HG02970 (cell line): Measurements from ENCODE around the gene NR1D1.
"Not testable (repeated sequence)": the region's sequence is repeated elsewhere in the genome, so short reads cannot be mapped to it uniquely, and the experiment has no call there.

ENCODE experiments used
- ATAC-seq: cut with Tn5 transposase; IDR thresholded peaks from one replicate; pipeline ENCODE4 v1.9.1; 2021; ENCODE audit warnings: mild to moderate bottlenecking, moderate library complexity, moderate number of reproducible peaks; ENCODE audit not compliant: unreplicated experiment, low FRiP score

NR1D1 gene

GRCh38 chr17:40100419-40100668 lies at the start of gene NR1D1:
Gene NR1D1, minus strand, starts transcription at chr17:40100589. Its CDS starts 495 bp downstream, at chr17:40100094.
- no peak for ATAC-seq

- ATAC-seq = no peak
Measured at GRCh38 chr17:40148527-40148926, 48.1 kb upstream of the NR1D1 start.

DNA sequence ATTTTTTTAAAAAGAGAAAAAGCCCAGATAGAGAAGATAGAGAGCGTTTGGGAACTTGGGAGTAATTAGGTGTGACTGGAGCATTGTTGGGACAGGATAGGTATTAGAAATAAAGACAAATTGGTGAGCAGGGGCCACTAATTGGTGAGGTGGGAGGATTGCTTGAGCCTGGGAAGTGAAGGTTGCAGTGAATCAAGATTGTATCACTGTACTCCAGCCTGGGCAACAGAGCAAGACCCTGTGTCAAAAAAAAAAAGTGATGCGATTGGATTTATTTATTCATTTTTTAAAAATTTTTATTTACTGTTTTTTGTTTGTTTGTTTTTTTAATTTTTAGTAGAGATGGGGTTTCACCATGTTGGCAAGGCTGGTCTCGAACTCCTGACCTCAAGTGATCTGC lies 45.1 kb upstream of the NR1D1 start:
- ATAC-seq = no peak

- ATAC-seq = not testable (repeated sequence)
Measured at GRCh38 chr17:40143166-40143565, 42.8 kb upstream of the NR1D1 start.

DNA sequence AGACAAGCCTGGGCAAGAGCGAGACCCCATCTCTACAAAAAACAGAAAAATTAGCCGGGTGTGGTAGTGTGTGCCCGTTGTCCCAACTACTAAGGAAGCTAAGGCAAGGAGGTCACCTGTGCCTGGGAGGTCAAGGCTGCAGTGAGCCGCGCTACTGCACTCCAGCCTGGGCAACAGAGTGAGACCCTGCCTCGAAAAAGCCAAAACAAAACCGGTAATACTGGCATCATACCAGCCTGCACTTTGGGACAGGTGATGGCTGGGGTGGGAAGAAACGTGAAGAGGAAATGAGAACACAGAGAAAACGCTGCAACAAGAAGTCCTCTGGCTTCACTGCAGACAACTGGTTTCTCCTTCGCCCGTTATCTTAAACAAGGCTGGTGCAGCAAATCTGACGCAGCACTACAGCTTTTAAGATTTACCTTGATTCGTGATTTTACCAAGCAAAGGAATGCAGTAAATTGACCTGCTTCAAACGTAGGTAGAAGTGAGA lies 39.2 kb upstream of the NR1D1 start:
- ATAC-seq = peak; percentile 5

DNA sequence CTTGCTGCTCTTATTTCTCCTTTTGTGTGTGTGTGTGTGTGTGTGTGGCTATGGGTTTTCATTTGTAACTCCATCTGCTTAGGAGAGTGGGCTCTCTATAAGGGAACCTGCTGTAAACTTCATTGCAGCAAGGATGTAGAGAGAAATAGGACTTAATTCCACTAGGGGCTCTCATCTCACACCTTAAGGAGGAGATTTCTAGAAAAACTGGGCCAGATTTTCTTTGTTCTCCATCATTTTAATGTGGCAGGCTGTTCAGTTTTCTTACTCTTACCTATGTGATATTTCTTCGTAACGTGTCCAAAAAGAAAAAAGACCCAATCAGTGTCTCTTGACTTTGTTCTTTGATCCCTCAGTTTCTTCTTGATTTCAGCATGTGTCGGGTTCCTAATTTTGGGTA lies 35.4 kb upstream of the NR1D1 start:
- no peak for ATAC-seq

- no peak for ATAC-seq
Measured at GRCh38 chr17:40134184-40134583, 33.8 kb upstream of the NR1D1 start.

- no peak for ATAC-seq
Measured at GRCh38 chr17:40130352-40131042, 30.1 kb upstream of the NR1D1 start.

DNA sequence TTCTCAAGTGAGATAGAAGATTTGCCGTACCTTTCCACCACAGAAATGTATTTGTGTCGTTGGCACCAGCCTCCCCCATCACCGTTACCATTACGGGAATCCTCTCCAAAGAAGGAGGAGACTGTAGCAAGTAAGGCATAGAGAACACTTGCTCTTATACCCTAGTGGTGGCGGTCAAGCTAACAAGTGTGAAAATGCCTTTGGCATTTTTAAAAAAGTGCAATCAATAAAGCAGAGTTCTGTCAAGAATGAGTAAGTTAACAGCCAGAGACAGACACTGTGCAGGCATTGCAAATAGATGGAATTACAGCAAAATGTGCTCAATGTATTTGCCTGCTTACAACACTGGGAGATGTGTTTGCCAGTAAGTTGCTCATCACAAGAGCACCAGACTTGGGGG lies 29.1 kb upstream of the NR1D1 start:
- ATAC-seq = no peak

DNA sequence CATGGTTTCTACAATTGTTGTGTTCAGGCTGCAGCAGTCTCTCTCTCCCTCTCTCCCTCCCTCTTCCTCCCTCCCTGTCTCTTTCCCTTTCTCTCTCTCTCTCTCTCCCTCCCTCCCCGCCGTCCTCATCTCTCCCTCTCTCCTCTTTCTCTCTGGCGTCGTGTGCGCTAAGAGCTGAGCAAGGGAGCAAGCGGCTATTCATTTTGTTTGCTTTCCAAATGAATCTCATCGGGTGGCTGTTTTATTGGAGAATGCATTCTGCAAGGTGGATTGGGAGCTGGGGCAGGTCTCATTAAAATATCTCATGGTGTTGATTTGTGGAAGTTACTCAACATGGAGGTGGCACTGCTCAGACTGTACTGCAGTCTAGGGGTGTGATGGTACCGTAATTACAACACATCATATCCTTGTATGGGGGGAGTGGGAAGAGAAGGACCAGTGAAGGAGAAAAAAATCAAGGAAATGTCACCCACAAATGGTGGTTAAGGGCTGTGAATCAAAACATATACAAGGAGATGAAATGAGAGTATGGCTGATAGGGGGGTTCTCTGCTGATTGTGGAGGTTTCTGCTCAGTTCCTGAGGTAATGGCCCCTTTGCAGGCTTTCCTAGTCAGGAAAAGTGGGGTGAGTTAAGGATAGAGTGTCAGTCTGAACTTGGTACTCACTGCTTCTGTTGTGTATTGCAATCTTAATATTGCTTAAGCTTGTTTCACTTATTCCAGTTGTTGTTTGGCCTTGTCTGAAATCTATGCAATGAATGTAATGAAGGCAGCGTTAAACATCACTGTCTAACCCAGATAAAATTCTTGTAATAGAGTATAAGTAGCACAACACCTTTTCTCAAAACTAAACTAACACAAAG lies 24.1 kb upstream of the NR1D1 start:
- ATAC-seq = no peak

GRCh38 chr17:40123811-40124114 lies 23.4 kb upstream of the NR1D1 start:
- no peak for ATAC-seq

- ATAC-seq = peak; percentile 8
Measured at GRCh38 chr17:40122999-40123810, 22.8 kb upstream of the NR1D1 start.

- peak; percentile 15 for ATAC-seq
Measured at GRCh38 chr17:40122136-40122998, 22.0 kb upstream of the NR1D1 start.

- peak; percentile 61 for ATAC-seq
Measured at GRCh38 chr17:40121181-40122135, 21.1 kb upstream of the NR1D1 start, which contains the start of gene MSL1. Gene MSL1, plus strand, starts transcription at chr17:40121971. Its CDS starts 642 bp downstream, at chr17:40122613.

- ATAC-seq = no peak
Measured at GRCh38 chr17:40115101-40115436, 14.7 kb upstream of the NR1D1 start.

DNA sequence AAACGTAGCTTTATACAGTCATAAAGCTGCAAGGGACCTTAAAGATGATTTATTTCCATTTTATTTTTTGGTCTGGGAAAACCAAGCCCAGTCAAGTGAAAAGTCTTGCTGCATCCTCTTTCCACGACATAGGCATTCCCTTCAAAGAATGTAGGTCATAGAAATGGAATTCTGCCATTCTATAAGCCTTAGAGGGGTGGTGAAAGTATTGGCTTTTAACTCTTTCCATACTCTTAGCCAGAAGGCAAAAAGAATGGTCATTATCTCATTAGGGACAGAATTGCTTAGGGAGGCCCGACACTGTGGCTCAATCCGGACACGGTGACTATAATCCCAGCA lies 13.5 kb upstream of the NR1D1 start:
- ATAC-seq = no peak

DNA sequence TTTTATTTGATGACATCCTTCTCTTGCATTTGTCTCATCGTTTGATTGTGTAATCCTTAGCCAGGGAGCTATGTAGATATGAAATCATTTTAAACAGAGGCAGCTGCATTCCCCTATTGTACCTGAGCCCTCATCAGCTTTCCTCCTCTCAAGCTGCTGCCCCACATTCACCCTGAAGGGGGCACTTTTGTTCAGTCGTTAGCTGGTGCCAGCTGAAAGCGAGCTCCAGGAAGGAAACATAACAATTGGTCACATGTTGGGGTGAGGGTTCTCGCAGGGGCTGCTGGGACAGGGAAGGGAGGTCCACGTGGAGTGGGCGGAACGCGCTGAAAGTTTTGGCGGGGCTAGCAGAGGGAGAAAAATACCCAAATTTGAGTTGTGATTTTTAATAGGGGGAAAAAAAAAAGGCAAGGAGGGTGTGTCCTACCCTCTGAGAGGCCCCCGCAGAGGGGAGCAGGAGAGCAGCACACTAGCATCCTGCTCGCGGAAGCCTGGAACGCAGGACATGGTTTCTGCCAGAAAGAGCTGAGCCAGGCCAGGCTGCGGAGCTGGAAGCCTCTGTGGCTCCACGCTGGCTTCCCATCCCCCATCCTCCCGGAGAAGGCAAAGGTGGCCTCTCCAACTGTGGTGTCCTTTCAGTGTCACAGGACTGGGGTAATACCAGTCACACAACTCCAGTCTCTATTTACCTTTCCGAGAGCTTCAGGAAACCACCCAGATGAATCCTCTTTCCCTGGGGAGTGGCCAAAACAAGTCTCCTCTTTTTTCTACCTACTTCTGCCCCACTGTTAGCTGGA lies 12.9 kb upstream of the NR1D1 start:
- peak; percentile 73 for ATAC-seq

GRCh38 chr17:40112718-40113109 lies 12.3 kb upstream of the NR1D1 start:
- ATAC-seq = no peak
